Measurements from ENCODE around the gene PPTC7.

DNA sequence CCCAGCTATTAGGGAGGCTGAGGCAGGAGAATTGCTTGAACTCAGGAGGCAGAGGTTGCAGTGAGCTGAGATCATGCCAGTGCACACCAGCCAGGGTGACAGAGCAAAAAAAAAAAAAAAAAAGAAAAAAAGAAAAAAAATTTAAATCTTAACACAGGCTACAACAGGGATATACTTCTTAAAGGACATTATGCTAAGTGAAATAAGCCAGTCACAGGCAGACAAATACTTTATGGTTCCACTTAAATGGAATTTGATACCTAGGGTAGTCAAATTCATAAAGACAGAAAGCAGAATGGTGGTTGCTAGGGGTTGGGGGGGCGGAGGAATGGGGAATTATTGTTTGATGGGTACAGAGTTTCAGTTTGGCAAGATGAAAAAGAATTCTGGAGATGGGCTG, 14.8 kb upstream of the PPTC7 start:
- TF ChIP-seq ZNF23 (tag by site-specific recombination; IDR thresholded peaks at IDR 0.05; ENCODE audit: borderline replicate concordance) (no peak), TRIM28 (IDR thresholded peaks at IDR 0.05; ENCODE audit: borderline replicate concordance, low read length) (no peak), ZNF585B (tag by site-specific recombination; IDR thresholded peaks at IDR 0.05) (no peak), YY1 (tag by site-specific recombination; IDR thresholded peaks at IDR 0.05) (no peak)
- TF ChIP-seq, protein P1, sequence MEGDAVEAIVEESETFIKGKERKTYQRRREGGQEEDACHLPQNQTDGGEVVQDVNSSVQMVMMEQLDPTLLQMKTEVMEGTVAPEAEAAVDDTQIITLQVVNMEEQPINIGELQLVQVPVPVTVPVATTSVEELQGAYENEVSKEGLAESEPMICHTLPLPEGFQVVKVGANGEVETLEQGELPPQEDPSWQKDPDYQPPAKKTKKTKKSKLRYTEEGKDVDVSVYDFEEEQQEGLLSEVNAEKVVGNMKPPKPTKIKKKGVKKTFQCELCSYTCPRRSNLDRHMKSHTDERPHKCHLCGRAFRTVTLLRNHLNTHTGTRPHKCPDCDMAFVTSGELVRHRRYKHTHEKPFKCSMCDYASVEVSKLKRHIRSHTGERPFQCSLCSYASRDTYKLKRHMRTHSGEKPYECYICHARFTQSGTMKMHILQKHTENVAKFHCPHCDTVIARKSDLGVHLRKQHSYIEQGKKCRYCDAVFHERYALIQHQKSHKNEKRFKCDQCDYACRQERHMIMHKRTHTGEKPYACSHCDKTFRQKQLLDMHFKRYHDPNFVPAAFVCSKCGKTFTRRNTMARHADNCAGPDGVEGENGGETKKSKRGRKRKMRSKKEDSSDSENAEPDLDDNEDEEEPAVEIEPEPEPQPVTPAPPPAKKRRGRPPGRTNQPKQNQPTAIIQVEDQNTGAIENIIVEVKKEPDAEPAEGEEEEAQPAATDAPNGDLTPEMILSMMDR (tag by site-specific recombination; IDR thresholded peaks at IDR 0.05): no peak
- TF ChIP-seq, protein P2, sequence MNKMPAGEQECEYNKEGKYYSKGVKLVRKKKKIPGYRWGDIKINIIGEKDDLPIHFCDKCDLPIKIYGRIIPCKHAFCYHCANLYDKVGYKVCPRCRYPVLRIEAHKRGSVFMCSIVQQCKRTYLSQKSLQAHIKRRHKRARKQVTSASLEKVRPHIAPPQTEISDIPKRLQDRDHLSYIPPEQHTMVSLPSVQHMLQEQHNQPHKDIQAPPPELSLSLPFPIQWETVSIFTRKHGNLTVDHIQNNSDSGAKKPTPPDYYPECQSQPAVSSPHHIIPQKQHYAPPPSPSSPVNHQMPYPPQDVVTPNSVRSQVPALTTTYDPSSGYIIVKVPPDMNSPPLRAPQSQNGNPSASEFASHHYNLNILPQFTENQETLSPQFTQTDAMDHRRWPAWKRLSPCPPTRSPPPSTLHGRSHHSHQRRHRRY (tag by site-specific recombination; IDR thresholded peaks at IDR 0.05): no peak
- TF ChIP-seq, protein P3, sequence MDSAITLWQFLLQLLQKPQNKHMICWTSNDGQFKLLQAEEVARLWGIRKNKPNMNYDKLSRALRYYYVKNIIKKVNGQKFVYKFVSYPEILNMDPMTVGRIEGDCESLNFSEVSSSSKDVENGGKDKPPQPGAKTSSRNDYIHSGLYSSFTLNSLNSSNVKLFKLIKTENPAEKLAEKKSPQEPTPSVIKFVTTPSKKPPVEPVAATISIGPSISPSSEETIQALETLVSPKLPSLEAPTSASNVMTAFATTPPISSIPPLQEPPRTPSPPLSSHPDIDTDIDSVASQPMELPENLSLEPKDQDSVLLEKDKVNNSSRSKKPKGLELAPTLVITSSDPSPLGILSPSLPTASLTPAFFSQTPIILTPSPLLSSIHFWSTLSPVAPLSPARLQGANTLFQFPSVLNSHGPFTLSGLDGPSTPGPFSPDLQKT (IDR thresholded peaks at IDR 0.05; ENCODE audit: borderline replicate concordance, low read depth, low read length): no peak
- TF ChIP-seq, protein P4, sequence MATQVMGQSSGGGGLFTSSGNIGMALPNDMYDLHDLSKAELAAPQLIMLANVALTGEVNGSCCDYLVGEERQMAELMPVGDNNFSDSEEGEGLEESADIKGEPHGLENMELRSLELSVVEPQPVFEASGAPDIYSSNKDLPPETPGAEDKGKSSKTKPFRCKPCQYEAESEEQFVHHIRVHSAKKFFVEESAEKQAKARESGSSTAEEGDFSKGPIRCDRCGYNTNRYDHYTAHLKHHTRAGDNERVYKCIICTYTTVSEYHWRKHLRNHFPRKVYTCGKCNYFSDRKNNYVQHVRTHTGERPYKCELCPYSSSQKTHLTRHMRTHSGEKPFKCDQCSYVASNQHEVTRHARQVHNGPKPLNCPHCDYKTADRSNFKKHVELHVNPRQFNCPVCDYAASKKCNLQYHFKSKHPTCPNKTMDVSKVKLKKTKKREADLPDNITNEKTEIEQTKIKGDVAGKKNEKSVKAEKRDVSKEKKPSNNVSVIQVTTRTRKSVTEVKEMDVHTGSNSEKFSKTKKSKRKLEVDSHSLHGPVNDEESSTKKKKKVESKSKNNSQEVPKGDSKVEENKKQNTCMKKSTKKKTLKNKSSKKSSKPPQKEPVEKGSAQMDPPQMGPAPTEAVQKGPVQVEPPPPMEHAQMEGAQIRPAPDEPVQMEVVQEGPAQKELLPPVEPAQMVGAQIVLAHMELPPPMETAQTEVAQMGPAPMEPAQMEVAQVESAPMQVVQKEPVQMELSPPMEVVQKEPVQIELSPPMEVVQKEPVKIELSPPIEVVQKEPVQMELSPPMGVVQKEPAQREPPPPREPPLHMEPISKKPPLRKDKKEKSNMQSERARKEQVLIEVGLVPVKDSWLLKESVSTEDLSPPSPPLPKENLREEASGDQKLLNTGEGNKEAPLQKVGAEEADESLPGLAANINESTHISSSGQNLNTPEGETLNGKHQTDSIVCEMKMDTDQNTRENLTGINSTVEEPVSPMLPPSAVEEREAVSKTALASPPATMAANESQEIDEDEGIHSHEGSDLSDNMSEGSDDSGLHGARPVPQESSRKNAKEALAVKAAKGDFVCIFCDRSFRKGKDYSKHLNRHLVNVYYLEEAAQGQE (tag by site-specific recombination; IDR thresholded peaks at IDR 0.05): no peak
